Measurements from ENCODE around the gene TGFB1.

Gene TGFB1

DNA sequence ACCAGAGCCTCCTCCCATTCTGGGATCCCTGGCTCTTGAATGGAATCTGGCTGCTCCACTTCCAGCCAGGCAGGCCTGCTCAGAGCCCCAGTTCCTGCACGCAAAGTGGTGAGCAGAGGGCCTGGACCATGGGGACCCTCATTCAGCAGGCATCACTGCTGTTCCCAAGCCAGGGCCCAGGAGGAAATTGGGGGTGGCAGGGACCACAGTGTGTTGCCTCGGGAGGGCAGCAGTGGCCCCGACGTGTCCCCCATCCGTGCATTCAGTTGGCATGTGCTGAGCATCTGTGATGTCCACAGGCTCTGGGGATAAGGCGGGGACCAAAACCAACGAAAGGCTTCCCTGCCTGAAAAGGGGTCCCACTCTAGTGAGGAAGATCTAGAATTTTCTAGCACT, 32.5 kb downstream of the TGFB1 start:
- no peak for DNase-seq

DNA sequence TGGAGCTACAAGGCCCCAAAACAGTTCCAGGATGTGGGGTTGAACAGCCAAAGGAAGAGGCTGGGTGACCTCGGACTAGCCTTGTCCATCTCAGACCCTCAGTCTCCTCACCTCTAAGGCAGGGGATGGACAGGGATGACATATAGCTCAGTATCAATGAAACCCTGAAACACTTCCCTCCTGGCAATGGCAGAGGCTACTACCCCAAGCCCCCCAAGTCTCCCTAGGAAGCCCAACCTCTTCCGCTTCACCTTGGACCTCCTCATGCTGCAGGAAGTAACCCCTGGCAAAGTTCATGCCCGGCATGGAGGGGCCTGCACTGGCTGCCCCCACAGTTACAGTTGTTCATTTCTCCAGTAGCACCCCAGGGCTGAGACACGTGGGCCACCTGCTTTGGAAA, 33.2 kb downstream of the TGFB1 start:
- no peak for DNase-seq

DNA sequence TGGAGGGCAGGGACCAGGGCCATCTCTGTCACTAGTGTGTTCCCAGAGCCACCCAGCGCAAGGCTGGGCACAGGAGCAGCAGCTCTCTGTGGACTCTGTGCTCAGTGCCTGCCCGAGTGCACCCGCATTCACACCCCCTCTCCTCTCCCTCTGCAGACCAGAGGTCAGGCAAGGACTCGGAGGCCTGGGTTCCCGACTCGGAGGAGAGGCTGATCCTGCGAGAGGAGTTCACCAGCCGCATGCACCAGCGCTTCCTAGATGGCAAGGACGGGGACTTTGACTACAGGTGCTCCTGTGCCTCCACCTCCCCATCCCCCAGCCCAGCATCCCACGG, 33.6 kb downstream of the TGFB1 start:
- DNase-seq = no peak

DNA sequence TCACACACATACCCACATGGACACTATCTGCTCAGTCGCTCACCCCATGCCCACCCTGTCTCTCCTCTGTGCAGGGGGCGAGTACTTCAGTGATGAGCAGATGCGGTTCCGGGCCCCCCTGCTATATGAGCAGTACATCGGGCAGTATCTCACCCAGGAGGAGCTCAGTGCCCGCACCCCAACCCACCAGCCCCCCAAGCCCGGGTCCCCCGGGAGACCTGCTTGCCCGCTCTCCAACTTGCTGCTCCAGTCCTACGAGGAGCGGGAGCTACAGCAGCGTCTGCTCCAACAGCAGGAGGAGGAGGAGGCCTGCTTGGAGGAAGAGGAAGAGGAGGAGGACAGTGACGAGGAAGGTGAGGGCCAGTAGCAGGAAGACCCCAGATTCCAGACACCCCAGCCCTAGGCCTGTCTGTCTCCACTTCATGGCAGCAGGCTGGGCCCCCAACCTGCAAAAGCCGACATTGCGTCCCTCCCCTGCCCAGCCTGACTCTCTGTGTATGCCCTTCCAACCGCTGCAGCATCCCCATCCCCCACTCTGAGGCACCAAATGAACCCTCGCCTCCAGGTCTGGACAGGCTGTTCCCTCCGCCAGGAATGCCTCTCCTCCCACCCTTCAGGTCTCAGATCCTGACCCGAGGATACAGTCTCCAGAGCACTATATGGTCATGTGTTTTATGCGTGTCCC, 34.1 kb downstream of the TGFB1 start:
- DNase-seq = no peak

DNA sequence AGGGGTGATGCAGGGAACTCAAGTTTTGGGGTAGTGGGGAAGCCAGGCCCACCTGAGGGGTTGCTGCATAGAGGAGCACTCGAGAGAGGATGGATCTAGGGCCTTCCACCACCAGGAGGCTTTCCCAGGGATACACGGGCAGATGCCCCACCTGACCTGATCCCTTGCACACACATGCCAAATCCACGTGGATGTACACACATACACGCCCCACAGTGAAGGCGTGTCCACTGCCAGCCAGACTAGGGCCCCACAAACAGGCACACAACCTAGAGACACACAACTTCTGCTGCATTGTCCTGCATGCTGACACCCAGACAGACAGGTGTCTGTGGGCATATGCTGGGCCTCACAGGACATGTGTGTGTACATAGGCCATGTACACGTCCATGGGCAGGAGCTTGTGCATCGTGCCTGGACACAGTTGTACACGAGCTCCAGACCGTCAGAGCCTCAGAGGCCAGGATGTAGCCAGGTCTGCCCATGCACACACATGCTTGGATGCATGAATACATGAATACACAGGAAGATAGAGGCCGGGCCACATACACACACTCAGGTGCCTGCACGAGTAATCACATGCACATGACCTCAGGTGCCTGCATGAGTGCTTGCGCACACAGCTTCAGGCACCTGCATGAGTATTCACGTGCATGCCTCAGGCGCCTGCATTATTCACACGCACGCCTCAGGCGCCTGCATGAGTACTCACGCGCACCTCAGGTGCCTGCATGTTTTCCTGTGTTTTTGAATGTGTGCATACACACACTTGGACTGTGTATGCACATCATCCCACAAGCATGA, 34.8 kb downstream of the TGFB1 start:
- DNase-seq = no peak

DNA sequence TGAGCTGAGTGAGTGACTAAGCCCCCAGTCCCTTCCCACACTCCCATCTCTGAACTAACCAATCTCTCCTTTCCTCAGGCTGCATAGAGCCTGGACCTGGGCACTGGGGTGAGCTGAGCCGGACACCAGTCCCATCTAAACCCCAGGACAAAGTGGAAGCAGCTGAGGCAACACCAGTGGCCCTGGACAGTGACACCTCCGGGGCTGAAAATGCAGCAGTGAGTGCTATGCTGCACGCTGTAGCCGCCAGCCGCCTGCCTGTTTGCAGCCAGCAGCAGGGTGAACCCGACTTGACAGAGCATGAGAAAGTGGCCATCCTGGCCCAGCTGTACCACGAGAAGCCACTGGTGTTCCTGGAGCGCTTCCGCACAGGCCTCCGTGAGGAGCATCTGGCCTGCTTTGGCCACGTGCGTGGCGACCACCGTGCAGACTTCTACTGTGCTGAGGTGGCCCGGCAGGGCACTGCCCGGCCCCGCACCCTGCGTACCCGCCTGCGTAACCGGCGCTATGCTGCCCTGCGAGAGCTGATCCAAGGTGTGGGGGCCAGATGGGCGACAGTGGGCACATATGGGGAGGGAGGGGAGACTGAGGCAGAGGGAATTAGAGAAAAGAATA, 37.3 kb downstream of the TGFB1 start:
- no peak for DNase-seq

DNA sequence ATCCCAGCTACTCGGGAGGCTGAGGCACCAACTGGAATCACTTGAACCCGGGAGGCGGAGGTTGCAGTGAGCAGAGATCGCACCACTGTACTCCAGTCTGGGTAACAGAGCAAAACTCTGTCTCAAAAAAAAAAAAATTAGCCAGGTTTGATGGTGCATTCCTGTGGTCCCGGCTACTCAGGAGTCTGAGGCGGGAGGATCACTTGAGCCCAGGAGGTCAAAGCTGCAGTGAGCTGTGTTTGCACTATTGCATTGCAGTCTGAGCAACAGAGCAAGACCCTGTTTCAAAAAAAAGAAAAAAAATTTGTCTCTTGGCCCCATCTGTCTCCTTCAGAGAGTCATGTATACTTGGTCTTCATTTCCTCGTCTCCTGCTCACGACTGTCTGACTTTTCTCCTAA, 42.1 kb downstream of the TGFB1 start:
- DNase-seq = no peak

DNA sequence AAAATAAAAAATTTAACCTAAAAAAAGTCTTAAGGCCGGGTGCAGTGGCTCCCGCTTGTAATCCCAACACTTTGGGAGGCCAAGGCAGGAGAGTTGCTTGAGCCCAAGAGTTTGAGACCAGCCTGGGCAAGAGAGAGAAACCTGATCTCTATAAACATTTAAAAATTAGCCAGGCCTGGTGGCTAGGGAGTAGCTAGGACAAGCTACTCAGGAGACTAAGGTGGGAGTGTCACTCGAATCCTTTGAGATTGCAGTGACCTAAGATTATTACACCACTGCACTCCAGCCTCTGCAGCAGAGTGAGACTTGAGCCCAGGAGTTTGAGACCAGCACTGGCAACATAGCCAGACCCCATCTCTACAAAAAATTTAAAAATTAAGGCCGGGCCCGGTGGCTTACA, 42.6 kb downstream of the TGFB1 start:
- DNase-seq = no peak

DNA sequence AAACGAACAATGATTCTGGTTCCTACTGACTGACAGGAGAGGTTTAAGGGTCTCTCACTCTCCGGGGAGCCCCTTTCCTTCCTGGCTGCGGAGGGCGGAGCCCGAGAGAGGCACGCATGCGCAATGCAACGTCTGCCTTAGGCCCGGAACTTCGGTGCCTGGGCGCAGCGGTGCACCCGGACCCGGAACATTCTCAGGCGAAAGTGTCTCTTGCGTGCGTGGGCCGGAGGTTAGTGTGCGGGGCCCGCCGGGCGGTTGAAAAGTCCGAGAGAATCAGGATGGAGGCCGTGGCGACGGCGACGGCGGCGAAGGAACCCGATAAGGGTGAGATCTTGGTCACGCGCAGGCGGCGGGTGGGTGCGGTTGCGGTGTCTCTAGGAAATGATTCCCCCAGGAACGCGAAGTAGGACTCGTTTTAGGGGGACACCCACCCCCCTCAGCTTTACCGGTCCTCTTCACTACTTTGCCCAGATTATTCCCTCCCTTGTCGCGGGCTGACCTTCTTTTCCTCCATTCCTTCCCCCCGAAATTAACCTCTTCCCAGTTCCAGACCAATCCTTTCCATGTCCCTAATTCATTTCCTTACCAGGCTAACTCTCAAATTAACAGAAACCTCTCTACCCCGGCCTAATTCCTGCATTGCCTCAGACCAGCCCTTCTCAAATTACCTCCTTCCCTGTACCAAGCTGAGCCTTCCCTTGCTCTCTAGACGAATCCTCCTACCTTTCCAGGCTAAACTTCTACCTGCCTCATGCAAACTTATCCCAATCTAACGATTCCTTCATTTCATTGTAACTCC, 43.5 kb downstream of the TGFB1 start, which contains the start of gene CCDC97:
CCDC97 (plus strand) TSS at position 140 of the 799 bp plus-strand sequence; CDS start at position 279, 139 bp downstream.
- peak; percentile 89 to 93 (median 92) for DNase-seq

DNA sequence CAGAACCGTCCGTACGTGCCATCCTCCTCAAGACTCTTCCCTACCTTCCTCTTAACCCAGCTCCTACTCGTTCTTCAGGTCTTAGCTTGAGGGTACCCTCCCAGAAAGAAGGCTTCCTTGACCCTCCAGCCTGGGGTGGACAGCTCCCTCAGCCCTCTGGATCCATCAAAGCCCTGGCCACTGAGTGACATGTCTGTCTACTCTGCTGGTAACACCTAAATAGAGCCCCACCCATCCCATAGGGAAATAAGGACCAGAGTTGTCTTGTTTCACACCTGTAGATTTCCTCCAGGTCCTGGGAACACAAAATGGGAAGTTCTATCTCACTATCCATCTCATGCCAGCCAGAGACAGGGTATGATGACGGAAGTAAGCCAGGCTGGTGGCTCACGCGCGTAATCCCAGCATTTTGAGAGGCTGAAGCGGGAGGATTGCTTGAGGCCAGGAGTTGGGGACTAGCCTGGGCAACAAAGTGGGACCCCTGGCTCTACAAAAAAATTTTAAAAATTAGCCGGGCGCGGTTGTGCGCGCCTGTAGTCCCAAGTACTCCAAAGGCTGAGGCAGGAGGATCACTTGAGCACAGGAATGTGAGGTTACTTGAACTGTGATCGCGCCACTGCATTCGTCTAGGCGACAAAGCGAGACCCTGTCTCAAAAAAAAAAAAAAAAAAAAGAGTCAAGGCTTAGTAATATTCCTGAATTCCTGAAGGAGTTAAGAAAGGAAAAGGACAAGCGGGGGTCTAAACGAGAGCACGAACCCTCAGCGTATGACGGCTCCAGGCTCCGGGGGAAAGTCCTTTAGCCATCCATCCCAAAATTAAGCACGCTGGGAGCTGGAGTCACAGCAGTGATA, 44.3 kb downstream of the TGFB1 start:
- DNase-seq = peak in 1 of 3 experiments; percentile 35

DNA sequence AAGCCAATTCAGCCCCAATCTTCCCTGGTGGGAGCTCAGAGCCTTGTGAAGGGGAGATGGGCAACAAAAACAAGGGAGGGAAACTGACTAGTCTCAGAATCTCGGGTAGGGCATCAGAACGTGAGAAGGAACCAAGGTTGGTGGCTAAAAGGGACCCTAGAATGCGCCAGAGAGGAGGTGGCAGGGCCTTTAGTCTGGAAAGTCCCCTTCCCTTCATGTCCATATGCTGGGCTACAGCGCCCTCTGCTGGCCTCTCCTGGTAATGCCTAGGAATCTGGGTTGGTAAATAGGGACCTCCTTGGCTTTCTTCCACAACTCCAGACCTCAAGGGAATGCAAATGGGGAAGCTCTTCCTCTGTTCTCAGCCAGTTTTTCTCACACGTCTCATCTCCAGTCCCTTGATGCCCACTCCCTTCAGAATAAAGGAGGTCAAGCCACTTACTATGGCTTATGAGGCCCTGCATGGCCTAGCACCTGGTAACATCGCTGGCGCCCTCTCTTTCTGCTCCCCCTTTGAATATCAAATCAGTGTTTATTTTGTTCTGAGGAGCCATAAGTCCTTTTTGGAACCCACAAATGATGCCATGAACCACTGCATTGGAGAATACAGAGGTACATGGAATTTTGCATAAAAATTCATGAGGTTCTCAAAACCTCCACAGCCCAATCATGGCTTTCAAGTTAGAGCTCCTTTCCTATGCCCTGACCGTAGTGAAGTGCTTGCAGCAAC, 45.1 kb downstream of the TGFB1 start:
- DNase-seq = peak; percentile 75 to 94 (median 89)

DNA sequence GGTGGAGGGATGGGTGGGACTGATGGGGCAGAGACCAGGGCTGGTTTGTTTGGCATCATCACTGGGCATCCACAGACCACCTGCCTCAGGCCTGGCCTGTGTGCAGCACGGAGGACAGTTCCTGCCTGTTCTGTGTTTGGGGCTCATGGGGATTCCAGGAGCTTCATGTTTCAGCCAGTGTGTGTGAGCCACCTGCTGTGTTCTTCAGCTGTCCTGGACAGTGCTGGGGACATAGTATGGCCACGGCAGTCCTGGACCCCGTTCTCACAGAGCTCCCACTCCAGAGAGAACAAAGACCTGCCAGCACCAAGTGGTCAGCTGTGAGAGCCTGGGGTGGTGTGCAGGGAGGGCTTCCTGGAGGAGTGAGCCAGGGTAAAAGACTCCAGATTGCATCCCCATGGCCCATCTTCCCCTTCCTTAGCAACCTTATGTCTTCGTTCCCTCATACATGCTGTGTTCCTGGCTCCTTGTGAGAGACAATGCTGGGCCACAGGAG, 45.7 kb downstream of the TGFB1 start:
- no peak for DNase-seq

DNA sequence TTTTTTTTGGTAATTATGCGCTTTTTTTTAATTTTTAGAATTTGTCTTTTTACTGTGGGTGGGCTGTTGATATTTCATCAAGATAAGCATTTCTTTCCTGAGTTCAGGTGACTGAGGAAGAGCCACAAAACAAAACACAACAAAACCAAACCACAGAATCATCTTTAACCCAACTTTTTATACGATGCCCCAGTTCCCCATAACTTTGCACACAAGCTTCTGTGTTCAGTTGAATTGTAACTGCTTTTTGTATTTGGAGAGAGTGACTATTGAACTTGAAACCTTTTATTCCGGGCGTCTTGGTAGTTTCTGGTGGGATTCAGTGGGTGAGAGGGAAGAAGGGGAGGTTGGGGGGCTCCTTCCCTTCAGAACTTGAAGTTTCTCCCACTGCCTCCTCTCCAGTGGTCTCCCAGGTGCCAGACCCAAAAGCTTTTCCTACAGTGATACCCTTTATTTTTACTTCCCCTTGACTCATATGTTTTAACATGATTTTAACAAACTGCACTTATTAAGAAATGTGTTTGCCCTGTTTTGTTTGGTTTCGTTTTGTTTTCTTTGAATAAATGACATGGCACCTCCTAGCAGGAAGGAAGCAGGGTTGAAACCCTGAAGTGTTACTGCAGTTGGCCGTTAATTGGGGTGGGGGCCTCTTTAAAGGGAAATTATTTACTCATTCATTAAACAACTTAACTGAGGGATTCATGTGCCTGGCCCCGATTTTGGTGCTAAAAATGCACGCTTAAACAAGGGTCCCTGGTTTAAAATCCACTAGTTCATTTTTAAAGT, 46.4 kb downstream of the TGFB1 start:
- DNase-seq = no peak

DNA sequence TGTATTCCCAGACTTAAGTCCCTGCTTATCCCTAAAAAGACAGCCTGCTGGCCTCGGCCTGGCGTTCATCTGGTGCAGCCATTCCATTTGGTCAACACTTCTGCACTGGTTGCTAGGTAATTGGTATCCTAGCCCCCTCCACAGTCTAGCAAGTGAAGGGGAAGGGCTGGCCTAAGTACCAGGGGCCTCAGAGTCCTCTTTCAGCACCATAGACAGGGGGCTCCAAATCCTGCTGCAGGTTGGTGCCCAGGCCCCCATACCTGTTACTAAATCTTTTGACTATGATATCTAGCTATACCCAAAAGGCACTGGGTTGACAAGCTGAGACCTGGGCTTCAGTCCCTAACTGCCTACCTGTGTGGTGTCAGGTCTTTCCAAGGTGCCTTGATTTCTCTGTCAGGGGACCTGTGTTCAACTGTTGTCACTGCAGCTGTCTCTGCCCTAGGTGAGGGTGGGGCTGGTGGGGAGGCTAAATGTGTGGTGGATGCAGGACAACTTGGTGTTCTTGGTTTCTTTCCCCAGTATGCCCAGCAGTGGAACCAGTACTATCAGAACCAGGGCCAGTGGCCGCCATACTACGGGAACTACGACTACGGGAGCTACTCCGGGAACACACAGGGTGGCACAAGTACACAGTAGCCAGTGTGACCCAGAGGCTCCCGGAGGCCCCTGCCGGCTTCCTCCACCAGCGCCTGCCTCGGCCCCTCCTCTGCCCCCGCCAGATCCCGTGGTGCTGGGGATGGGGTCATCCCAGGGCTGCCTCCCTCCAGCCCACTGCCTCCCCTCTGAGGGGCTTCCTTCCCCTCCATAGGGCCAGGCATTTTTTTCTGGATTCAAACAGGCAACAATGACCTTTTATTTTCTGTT, 47.6 kb downstream of the TGFB1 start:
- DNase-seq = no peak

DNA sequence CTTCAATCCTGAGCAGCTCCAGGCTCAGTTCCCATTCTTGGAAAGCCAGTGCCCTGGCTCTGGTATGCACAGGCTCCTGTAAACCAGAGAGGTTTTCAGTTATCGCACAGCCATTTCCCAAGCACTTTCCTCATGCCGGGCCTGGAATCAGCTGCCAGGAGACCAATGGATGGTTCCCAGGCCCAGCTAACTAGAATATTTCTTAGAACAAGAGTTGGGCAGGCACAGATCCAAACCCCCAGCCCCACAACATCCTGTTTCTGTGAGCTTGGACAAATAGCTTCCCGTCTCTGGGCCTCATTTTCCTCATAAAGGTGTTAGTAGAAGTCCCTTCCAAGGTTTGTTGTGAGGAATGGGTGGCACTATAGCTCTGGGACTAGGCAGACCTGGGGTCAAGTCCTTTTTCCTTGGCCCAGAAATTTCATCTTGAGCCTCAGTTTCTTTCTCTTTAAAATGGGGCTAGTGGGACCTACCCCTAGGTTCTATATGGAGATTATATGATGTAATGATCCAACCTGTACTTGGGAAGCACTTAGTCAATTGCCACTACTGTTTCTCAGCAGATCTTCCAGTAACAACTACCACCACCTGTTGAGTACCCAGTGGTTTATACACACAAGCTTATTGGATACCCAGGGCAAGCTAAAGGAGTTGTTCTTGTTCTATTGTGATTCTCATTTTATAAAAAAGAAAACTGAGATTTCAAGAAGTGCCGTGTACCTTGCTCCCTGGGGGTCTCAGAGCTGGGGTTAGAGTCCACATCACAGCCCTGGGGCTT, 48.8 kb downstream of the TGFB1 start:
- no peak for DNase-seq

DNA sequence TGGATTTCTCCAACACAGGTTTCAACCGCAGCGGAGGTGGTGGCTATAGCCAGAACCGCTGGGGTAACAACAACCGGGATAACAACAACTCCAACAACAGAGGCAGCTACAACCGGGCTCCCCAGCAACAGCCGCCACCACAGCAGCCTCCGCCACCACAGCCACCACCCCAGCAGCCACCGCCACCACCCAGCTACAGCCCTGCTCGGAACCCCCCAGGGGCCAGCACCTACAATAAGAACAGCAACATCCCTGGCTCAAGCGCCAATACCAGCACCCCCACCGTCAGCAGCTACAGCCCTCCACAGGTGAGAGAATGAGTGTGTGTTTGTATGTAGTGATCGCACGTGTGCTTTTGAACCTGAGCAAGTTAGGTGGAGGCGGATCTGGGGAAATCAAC, 49.8 kb downstream of the TGFB1 start:
- DNase-seq = no peak

DNA sequence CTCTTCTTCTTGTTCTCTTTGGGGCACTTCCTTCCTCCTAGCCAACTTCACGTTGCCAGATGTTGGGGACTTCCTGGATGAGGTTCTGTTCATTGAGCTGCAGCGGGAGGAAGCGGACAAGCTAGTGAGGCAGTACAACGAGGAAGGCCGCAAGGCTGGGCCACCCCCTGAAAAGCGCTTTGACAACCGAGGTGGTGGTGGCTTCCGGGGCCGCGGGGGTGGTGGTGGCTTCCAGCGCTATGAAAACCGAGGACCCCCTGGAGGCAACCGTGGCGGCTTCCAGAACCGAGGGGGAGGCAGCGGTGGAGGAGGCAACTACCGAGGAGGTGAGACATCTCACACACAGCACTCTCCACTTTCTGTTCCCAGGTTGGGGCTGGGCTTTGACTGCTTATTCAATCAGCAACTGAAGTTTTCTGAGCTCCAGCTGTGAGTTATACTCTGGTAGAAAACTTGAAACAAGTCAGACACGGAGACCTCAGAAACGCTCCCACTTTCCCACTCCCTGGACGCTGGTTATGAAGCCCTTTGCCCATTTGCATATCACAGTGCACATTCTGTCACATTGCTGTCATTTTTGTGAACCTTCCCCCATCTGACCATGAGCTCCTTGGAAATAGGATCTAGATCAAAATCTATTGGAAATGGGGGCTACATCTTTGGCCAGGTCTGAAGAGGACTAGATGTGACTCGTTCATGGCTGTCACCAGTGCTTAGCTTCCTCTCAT, 50.9 kb downstream of the TGFB1 start:
- no peak for DNase-seq

DNA sequence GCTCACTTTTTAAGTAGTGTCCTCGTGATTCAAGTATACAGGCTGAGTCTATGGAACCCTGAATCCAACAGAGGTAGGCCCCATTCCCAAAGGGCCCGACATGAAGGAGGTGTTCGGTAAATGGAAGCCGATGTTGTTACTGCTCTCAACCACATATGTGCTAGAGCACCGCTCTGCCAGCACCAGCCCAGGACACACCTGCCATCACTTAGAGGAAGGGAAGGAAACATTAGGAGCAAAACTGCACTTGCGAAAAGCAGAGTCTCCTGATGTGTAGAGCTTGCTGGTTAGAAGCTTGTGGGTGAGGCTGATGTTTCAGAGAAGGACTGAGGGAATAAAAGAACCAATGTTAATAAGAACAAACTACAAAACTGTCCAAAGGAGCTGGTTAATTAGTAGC, 53.2 kb downstream of the TGFB1 start:
- DNase-seq = no peak
